Muscle layer of duodenum (tissue), 2 donors: ENCODE measurements around the gene TMEM204.

ENCODE experiments used
- H3K27ac ChIP-seq: one replicate; pipeline ENCODE4 v1.7.0; 2013; ENCODE audit warnings: mild to moderate bottlenecking, low read length
- H3K27me3 ChIP-seq: one replicate; pipeline ENCODE4 v1.7.0; 2013; ENCODE audit warnings: low read depth, mild to moderate bottlenecking, control low read depth, low read length
- H3K36me3 ChIP-seq, 2 donors: one replicate each; pipeline ENCODE4 v1.7.0; 2013; ENCODE audit warnings: low read length in 2 of 2, control low read depth in 1 of 2, mild to moderate bottlenecking in 1 of 2; ENCODE audit not compliant: insufficient read depth in 2 of 2, control insufficient read depth in 1 of 2
- H3K4me1 ChIP-seq, 2 donors: one replicate each; pipeline ENCODE4 v1.7.0; 2013; ENCODE audit warnings: low read length in 2 of 2, mild to moderate bottlenecking in 2 of 2, control low read depth in 1 of 2, moderate library complexity in 1 of 2; ENCODE audit not compliant: insufficient read depth in 2 of 2, control insufficient read depth in 1 of 2
- H3K4me3 ChIP-seq, 2 donors: one replicate each; pipeline ENCODE4 v1.7.0; 2013; ENCODE audit warnings: low read length in 2 of 2, low read depth in 1 of 2, mild to moderate bottlenecking in 1 of 2
- H3K9me3 ChIP-seq, 2 donors: one replicate each; pipeline ENCODE4 v1.7.0; 2013; ENCODE audit warnings: low read length in 2 of 2, control low read depth in 1 of 2, mild to moderate bottlenecking in 1 of 2; ENCODE audit not compliant: control insufficient read depth in 1 of 2
- donor health status: healthy.

The TMEM204 gene

DNA sequence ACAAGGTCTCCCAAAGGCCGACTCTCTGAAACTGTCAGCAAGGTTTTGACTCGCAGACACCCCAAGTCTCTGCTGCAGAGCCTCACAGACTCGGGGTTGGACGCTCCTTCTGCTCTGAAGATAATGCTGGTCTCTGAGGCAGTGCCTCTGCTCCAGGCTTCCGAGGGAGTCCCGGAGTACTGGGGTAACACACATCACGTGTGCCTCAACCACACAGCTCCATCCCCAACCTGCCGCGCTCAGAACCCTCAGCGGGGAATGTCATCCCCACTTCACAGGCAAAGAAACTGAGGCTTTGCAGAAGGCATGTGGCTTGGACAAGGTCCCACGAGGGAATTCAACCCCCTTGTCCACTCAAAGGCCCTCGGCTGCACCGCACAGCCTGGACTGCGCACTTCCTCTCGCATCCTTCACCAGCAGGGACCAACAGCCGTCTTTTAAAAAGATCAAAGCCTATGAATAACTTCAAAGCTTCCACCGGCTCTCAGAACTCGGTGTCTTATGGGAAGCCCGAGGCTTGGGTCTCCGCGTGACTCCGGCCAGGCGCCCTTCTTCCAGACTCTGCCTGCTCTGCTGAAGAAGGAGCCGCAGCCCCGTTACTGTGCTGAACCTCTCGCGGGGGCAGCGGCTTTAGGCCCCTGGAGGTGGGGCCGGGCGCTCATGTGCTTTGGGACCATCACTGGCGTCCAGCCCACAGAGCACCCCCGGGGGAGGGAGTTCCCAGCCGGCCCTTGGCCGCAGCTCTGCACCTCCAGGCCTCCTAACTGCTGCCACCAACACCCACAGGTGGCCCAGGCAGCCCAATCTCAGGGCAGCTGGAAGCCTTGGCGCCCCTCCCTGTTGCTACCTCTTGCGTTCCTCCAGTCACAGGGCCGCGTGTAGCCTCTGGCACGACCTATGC is 2.2 kb downstream of the TMEM204 start:
- peak overlapping the region; percentile 53 for H3K27ac ChIP-seq
- H3K9me3 ChIP-seq: no peaks in the 10 kb centered on the region
- peaks cover 7 to 38% of the 10 kb centered on the region in 2 donors for H3K36me3 ChIP-seq
- no peaks in the 10 kb centered on the region for H3K27me3 ChIP-seq
- H3K4me3 ChIP-seq: peak overlapping the region; percentile 65 to 73
- peaks cover 0 to 50% of the 10 kb centered on the region in 2 donors for H3K4me1 ChIP-seq

DNA sequence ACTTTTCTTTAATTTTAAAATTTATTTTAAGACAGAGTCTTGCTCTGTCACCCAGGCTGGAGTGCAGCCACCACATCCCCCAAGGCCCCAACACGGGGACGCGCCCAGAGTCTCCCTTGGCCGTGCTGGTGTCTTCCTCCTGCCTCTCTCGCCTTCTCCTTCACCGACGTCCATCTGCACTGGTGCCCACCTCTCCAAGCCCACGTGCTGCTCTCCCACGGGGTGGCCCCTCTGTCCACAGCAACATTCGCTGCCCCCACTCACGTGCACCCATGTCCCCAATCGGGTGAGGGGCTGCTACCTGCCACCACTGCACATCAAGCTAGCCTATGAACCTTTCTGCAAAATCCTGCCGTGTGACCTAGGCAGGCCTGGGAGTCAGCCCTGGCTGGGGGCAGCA is 3.1 kb downstream of the TMEM204 start:
- Histone ChIP-seq H3K27me3 (no peaks in the 10 kb centered on the region), H3K4me3 (peak overlapping the region in 1 of 2 donors; percentile 73), H3K4me1 (peaks cover 0 to 56% of the 10 kb centered on the region in 2 donors), H3K36me3 (peaks cover 10 to 43% of the 10 kb centered on the region in 2 donors), H3K27ac (no peak overlapping the region), H3K9me3 (no peaks in the 10 kb centered on the region)

- peaks cover 10 to 48% of the 10 kb centered on the region in 2 donors for H3K36me3 ChIP-seq
- no peaks in the 10 kb centered on the region for H3K27me3 ChIP-seq
- H3K9me3 ChIP-seq: no peaks in the 10 kb centered on the region
- H3K4me3 ChIP-seq: peak overlapping the region in 1 of 2 donors; percentile 73
- H3K27ac ChIP-seq: no peak overlapping the region
- peaks cover 0 to 55% of the 10 kb centered on the region in 2 donors for H3K4me1 ChIP-seq
Measured at GRCh38 chr16:1537138-1537577, 3.7 kb downstream of the TMEM204 start.

DNA sequence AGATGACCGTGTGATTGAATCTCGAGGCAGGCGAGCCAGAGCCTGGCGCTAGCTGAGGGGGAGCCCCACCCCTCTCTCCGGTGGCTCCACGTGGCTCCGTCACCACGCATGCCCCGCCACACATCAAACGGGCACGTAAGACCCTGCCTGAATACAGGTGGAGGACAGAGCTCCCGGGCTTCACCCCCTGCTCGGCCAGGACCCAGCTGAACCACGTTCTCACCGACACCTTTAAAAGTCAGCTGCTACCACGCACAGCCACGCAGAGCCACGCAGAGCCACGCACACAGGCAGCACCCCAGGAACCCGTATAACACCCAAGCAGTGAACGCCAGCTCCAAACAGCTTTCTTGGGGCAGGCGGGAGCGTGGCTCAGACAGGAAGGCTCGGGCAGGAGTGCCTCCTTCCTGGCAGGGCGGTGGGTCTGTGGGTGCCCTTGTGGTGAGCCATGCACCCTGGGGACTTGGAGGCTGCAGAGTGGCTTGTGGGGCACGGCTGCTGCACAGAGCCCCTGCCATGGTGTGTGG is 4.4 kb downstream of the TMEM204 start:
- Histone ChIP-seq H3K36me3 (peaks cover 10 to 54% of the 10 kb centered on the region in 2 donors), H3K27ac (no peak overlapping the region), H3K4me3 (peak overlapping the region in 1 of 2 donors; percentile 73), H3K4me1 (peaks cover 0 to 51% of the 10 kb centered on the region in 2 donors), H3K27me3 (no peaks in the 10 kb centered on the region), H3K9me3 (no peaks in the 10 kb centered on the region)

GRCh38 chr16:1538804-1539520 is 5.5 kb downstream of the TMEM204 start:
- no peak overlapping the region for H3K27ac ChIP-seq
- H3K36me3 ChIP-seq: peaks cover 10 to 55% of the 10 kb centered on the region in 2 donors
- peaks cover 2 to 52% of the 10 kb centered on the region in 2 donors for H3K4me1 ChIP-seq
- no peak overlapping the region for H3K4me3 ChIP-seq
- H3K27me3 ChIP-seq: no peaks in the 10 kb centered on the region
- H3K9me3 ChIP-seq: no peaks in the 10 kb centered on the region

DNA sequence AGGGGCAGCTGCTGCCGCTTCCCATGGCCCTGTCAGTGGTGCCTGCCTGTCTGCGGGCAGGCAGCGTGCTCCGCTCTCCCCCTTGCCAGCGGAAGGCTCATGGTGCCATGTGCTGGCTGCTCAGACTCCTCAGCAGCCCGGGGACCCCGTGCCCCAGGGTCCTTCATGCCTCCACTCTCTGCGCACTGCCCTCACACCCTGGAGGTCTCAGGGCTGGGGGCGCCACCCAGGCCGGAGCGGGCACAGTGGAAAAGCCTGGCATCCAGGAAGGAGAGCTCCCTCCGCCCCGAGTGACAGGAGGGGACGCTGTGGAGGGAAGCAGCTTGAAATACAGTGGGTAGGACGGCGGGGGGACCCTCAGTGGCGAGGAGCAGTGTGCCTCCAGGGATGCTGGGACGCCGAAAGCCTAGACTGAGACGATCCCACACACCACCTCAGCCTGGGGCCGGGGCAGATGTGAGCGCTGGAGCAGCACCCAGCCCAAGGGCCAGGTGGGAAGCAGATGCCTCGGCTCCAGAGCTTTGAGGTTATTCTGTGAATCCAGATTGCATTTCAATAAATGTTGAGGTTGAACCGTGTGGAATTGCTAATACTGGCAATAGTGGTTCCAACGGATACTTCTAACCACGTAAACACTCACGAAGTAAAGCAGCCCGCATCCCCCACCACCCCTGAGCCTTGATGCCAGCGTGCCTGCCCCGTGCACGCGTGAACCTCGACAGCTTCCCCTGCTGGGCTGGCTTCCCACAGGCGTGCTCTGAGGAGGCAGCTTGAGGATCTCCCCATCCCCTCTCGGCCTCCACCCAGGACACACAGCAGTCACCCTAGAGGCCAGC is 6.5 kb downstream of the TMEM204 start:
- Histone ChIP-seq H3K36me3 (peaks cover 10 to 55% of the 10 kb centered on the region in 2 donors), H3K27me3 (no peaks in the 10 kb centered on the region), H3K4me1 (peaks cover 2 to 52% of the 10 kb centered on the region in 2 donors), H3K4me3 (no peak overlapping the region), H3K27ac (no peak overlapping the region), H3K9me3 (no peaks in the 10 kb centered on the region)

DNA sequence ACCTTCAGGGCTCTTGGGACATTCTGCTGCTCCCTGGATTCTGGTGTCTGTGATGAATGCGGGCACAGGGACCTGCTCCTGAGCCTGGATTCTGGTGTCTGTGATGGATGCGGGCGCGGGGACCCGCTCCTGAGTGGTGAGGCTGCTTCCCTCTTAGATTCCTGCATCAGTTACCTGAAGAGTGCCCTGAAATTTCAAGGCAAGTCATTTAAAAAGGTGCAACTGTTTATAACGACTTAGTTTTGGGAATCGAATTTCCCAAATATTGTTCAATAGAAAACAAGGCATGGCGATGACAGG is 7.0 kb downstream of the TMEM204 start:
- H3K27me3 ChIP-seq: no peaks in the 10 kb centered on the region
- H3K36me3 ChIP-seq: peaks cover 10 to 55% of the 10 kb centered on the region in 2 donors
- no peak overlapping the region for H3K27ac ChIP-seq
- H3K4me3 ChIP-seq: no peak overlapping the region
- peaks cover 5 to 50% of the 10 kb centered on the region in 2 donors for H3K4me1 ChIP-seq
- no peaks in the 10 kb centered on the region for H3K9me3 ChIP-seq

- H3K27ac ChIP-seq: no peak overlapping the region
- peaks cover 13 to 53% of the 10 kb centered on the region in 2 donors for H3K4me1 ChIP-seq
- no peaks in the 10 kb centered on the region for H3K27me3 ChIP-seq
- peaks cover 10 to 50% of the 10 kb centered on the region in 2 donors for H3K36me3 ChIP-seq
- H3K4me3 ChIP-seq: no peak overlapping the region
- H3K9me3 ChIP-seq: no peaks in the 10 kb centered on the region
Measured at GRCh38 chr16:1541293-1542165, 8.1 kb downstream of the TMEM204 start.

- no peaks in the 10 kb centered on the region for H3K9me3 ChIP-seq
- peaks cover 13 to 59% of the 10 kb centered on the region in 2 donors for H3K4me1 ChIP-seq
- H3K4me3 ChIP-seq: no peak overlapping the region
- peaks cover 10 to 45% of the 10 kb centered on the region in 2 donors for H3K36me3 ChIP-seq
- no peaks in the 10 kb centered on the region for H3K27me3 ChIP-seq
- no peak overlapping the region for H3K27ac ChIP-seq
Measured at GRCh38 chr16:1542166-1542500, 8.7 kb downstream of the TMEM204 start.

DNA sequence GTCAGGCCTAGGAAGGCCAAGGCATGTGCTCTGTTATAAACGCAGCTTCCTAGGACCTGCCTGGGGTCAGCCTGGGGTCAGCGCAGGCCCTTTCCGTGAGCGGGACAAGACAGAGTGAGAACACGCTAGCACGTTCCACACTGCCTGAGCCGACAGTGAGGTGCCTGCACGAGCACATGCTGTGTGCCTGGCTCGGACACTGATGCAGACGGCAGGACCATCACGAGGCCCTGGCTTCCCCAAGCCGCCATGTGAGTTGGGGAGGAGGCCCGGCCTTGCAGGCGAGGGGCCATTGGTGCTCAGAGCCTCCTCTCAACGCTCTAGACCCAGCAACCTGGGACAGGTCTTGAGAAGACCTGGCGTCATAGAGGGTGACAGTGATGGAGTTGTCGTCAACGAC is 9.1 kb downstream of the TMEM204 start:
- Histone ChIP-seq H3K9me3 (no peaks in the 10 kb centered on the region), H3K27ac (no peak overlapping the region), H3K36me3 (peaks cover 10 to 41% of the 10 kb centered on the region in 2 donors), H3K27me3 (no peaks in the 10 kb centered on the region), H3K4me3 (no peak overlapping the region), H3K4me1 (peaks cover 13 to 60% of the 10 kb centered on the region in 2 donors)
